KOPT-K1 (cell line): ENCODE measurements around the gene OCA2.

Experiments used
- H3K27ac ChIP-seq: fragments of 200-600 bp; sonication (generic); 2 replicates; pipeline ENCODE4 v1.5.1; 2016; ENCODE audit warnings: antibody characterized with exemption, mild to moderate bottlenecking, low read depth, low read length; ENCODE audit not compliant: poor library complexity, severe bottlenecking
- H3K36me3 ChIP-seq: fragments of 200-600 bp; sonication (generic); 2 replicates; pipeline ENCODE4 v1.5.1; 2017; ENCODE audit warnings: antibody characterized with exemption, mild to moderate bottlenecking, low read length, moderate library complexity; ENCODE audit not compliant: insufficient read depth
- H3K9me3 ChIP-seq: fragments of 200-600 bp; sonication (generic); 2 replicates; pipeline ENCODE4 v1.5.1; 2017; ENCODE audit warnings: antibody characterized with exemption, low read length, mild to moderate bottlenecking; ENCODE audit not compliant: insufficient read depth, poor library complexity, severe bottlenecking

OCA2 gene

DNA sequence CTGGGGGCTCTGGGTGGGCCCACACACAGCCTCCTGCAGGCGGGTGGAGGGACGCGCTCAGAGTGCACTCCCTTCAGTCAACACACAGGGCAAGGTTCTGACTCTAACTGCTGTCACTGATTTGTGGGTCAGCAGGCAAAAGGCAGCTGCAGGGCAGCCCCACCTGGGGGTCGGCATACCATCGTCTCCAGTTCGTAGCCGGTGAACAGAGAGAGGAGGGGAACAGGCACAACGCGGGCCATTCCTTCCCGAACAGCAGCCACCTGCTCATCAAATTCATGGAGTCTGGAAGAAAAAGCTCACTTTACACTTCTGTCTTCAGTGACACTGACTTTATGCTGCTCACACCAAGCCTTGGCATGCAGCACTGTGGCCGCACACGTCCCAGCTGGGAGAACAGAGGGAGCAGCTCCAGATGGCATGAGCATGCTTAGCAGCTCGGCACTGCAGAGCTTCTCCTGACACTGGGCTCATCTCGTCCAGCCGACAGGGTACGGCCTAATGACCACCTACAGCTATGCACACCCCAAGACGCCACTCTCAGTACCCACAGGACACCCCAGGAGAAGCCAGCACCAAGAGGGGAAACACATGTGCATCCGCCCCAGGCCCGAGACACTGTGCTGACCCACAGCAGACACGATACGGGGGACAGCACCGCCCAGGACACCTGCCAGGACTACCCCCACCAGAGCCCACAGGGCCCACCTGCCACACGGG is 14.4 kb upstream of the OCA2 start:
- peaks cover 60% of the 10 kb centered on the region for H3K36me3 ChIP-seq
- no peaks in the 10 kb centered on the region for H3K9me3 ChIP-seq
- no peak overlapping the region for H3K27ac ChIP-seq

DNA sequence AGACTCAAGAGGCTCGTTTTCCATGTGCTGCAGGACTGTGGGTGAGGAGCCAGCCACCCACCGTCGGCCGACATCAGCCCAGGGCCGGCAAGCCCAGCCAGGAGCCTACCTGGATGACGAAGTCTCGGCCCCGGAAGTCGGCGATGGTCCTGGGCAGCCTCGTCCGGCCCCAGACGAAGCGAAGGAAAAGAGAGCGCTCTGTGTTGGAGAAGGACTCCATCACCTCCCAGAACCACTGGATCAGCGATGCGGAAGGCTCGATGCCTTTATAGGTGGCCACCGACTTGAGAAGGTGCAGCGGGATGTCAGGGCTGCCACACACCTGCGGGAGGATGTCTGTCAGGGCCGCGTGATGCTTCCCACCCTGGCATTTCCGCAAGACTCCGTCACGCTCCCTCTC is 13.8 kb upstream of the OCA2 start:
- Histone ChIP-seq H3K9me3 (no peaks in the 10 kb centered on the region), H3K27ac (no peak overlapping the region), H3K36me3 (peaks cover 60% of the 10 kb centered on the region)

DNA sequence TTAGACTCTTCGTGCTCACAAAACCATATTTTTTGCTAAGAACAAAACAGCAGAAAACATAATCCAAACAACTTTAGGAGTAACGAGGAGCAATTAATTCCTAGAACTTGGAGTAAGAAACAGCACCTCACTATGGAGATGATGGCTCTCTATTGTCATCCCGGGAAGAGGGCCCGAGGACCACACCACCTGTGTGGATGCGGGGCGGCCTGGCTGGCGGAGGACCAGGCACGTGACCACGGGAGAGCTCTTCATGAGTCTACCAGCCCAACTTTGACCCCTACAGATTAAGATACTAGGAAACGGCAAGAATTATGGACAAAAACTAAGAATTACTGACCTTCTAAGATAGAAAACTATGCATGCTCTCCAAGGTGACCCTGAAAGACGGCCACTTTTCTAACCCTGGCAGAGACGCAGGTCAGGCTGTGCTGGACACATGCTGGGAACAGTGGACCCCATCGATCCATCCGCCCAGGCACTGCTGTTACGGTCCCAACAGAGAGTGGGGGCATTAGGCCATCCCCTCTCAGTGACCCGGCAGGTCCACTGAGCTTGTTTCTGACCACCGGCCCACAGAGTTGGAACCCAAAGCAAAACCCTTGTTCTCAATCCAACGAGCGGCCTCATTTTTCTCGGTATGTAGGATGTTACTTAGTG is 13.1 kb upstream of the OCA2 start:
- Histone ChIP-seq H3K27ac (no peak overlapping the region), H3K36me3 (peaks cover 59% of the 10 kb centered on the region), H3K9me3 (no peaks in the 10 kb centered on the region)

DNA sequence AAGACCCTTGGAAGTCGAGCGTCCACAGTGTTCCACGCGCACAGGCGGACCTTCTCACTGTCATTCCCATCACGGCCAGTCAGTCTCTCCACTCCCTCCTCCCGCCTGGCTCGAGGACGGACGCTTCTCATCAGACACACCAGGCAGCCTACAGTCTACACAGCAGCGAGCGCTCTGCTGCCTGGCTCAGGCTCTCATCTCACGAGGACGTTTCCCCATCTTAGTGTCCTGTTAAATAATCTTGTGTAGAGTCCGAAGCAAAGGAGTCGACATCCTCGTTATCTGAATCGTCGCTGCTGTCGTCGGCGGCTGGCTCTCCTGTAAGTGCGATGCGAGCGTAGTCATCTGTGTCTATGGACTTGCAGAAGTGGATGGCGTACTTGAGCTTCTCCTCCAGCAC is 12.4 kb upstream of the OCA2 start:
- Histone ChIP-seq H3K9me3 (no peaks in the 10 kb centered on the region), H3K27ac (no peak overlapping the region), H3K36me3 (peaks cover 52% of the 10 kb centered on the region)

DNA sequence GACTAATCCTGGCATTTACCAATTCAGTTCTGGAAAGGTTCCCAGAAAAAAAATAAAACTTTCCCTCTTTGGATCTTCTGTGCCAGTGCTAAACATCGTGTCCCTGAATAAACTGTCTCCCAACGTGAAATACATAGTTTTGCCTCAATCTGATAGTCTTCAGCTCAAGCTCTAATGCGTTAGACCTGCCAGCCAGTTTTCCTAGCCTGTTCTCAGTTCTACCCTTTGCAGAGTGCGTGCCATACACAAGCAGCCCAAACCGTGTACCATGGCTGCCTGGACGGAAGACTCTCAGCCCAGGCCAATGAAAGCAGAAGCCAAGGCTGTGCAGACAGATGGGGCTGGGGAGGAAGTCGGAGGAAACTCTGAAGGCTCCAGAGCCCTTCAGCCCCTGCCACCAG is 11.4 kb upstream of the OCA2 start:
- Histone ChIP-seq H3K36me3 (peaks cover 42% of the 10 kb centered on the region), H3K27ac (no peak overlapping the region), H3K9me3 (no peaks in the 10 kb centered on the region)

DNA sequence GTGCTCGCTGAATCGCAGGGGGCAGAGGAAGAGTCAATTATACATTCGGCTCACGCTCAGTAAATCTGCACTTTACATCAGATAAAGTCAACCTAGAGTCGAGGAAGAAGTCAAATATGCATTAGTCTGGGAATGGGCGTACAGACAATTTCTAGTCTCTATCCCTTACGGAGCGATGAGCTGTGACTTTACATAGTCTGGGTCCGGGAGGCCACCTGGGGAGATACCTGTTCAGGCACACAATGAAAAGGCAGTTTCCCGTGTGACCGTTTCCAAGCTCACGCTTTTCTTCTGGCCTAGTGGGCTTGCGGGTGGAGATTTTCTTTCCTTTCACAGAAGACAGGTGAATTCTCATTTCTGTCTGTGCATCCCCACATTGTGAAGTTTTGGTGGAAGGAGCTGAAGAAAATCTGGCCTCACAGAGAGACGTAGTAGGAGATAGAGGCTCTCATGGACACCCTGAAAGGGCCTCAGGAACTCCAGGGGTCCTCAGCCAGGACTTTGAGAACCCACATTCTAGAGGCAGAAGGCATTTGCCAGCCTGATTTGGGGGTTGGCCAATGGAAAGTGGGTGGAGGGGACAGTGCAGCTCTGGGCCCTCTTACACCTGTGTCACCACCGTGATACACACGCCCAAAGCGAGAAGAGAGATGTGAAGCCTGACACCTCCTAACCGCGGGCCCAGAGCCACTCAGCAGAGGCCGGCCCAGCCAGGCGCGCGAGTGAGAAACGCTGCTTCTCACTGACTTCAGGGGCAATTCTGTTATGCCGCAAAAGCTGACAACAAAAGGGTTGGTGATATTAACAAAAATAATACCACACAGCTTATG is 10.7 kb upstream of the OCA2 start:
- H3K9me3 ChIP-seq, result no peaks in the 10 kb centered on the region
- no peak overlapping the region for H3K27ac ChIP-seq
- peaks cover 36% of the 10 kb centered on the region for H3K36me3 ChIP-seq

DNA sequence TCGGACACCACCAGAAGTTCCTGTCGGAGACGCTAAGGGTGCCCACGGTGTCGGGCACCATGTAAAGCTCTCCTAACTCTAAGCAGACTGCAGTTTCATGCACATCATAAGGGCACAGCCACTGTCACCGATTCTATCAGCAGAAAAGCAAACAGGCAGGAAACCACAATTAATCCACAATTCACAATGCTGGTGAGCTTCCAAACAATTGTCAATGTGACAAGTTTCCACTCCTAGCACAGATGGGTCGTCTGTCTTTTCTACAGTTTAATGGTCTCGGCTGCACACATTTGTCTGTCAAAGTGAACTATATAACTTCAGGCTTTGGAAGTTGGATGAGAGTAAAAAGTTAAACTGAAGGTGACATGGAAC is 8.8 kb upstream of the OCA2 start:
- Histone ChIP-seq H3K36me3 (peaks cover 16% of the 10 kb centered on the region), H3K27ac (no peak overlapping the region), H3K9me3 (no peaks in the 10 kb centered on the region)

DNA sequence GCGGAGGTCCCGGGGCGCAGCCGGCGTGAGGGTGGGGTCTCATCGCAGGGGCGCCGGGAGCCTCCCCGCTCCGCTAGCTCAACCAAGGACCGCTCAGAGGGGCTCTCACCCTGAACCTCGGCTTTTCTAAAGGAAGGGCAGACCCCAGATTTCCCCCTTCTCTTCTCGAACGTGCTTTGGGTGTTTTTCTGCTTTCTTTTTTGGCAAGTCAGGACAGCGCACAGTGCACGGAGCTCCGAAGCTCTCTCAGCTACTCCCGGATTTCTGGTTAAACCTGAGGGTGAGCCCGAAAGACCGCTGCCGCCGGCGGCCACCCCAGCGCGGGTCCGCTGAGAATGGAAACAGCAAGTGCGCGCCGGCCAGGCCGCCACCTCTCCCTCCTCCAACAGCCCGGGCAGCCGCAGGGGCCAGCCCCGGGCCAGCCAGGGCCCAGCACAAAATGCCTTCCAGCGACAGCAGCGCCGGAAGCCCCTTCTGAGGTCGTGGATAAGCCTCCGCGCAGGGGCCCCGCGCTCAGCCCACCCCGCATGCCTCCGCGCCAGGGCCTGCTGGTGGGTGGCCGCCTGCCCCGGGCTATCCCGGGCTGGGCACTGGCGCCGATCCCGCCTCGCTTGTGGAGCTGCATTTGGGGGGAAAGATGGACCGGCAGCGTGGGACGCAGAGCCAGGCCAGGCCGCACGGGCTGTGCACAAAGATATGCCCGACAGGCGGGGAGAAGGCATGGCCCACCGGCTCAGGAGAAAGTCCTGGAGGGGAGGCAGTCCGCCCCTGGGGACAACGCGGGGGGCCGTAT is 8.2 kb upstream of the OCA2 start:
- H3K9me3 ChIP-seq, result no peaks in the 10 kb centered on the region
- H3K36me3 ChIP-seq, result peaks cover 11% of the 10 kb centered on the region
- no peak overlapping the region for H3K27ac ChIP-seq

DNA sequence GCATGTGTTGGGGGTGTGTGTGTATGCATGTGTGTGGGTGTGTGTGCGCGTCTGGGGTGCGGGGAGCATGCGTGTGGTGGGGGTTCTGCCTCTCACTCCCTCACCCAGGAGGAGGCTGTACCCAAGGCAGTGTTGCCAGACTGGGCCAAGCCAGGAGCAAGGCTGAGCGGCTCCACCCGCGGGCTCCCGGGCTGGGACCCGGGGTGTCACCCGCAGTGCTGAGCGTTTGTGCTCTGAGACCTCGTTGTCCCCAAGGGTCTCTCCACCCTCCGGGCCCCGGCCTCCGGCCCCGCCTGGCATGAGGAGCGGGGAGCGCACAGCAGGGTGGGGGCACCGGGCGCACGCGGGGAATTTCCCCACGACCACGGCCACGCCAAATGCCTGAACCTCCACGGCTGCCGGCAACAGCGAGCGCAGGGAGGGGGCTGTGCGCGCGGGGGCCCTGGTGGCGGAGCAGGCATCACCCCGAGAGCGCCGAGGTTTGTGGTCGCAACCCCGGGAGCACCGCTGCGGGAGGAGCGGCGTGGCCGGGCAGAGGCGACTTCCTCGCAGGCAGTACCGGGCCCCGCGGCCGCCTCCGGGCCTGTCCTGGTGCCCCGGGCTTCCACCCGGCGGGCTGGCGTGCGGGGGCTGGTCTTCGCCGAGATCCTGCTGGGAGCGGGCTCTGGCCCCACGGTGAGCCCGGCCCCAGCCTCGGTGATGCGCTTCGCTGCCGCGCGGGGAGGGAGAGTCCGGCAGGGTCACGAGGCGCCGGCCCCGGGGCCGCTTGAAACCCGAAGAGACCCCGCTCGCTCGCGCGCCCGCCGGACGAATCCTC is 7.4 kb upstream of the OCA2 start:
- Histone ChIP-seq H3K27ac (no peak overlapping the region), H3K36me3 (peaks cover 3% of the 10 kb centered on the region), H3K9me3 (no peaks in the 10 kb centered on the region)

DNA sequence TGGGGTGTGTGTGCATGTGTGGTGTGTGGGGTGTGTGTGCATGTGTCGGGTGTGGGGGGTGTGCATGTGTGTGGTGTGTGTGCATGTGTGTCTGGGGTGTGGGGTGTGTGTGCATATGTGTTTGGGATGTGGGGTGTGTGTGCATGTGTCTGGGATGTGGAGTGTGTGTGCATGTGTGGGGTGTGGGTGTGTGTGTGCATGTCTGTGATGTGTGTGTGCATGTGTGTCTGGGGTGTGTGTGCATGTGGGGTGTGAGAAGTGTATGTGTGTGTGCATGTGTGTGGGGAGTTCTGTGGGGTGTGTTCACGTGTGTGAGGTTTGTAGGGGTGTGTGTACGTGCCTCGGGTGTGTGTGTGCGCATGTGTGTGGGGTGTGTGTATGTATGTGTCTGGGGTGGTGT is 6.7 kb upstream of the OCA2 start:
- Histone ChIP-seq H3K36me3 (no peaks in the 10 kb centered on the region), H3K9me3 (no peaks in the 10 kb centered on the region), H3K27ac (no peak overlapping the region)

DNA sequence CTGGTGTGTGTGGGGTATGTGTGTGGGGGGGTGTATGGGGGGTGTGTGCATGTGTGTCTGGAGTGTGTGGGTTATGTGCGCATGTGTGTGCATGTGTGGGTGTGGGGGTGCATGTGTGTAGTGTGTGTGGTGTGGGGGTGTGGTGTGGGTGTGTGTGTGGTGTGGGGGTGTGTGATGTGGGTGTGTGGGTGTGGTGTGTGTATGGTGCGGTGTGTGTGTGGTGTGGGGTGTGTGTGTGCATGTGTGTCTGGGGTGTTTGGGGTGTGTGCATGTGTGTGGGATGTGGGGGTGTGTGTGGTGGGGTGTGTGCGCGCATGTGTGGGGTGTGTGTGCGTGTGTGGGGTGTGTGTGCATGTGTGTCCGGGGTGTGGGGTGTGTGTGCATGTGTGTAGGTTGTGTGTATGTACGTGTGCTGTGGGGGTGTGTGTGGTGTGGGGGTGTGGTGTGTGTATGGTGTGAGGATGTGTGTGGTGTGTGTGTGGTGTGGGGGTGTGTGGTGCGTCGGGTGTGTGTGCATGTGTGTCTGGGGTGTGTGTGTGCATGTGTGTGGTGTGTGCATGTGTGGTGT is 6.2 kb upstream of the OCA2 start:
- no peak overlapping the region for H3K27ac ChIP-seq
- H3K36me3 ChIP-seq, result no peaks in the 10 kb centered on the region
- H3K9me3 ChIP-seq, result no peaks in the 10 kb centered on the region

DNA sequence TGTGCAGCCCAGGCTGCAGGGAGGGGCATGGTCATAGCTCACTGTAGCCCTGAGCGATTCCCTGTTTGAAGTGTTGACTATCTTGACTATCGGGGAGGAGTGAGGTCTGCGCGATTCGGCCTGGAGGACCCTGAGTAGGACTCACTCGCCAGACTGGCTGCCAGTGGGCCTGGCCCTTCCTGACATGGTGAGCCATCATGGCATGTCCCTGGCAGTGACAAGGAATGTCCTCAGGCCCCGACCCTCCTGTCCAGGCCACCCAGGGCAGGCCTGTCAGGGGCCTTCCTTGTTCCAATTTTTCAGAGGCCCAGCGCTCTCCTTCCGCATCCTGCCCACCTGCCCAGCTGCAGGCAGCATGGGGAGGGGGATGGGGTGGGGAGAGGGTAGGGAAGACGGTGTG is 5.2 kb upstream of the OCA2 start:
- Histone ChIP-seq H3K36me3 (no peaks in the 10 kb centered on the region), H3K27ac (no peak overlapping the region)

DNA sequence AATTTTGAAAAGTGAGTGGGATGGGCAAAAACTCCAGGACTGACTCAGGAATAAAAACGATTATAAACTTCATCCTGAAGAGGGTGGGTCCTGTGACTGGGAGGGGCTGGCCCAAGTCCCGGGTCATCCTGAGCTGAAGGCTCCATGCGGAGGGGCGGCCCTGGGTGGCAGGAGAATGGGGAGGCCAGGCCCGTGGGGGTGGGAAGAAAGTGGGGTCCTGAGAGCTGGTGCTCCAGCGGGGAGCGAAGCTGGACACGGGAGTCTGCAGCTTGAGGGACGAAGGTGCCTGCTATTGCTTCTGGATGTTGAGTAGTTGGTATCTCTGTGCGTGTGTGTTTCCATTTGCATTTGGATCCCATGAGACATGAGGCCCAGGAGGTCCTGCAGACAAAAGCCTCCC is 4.7 kb upstream of the OCA2 start:
- H3K36me3 ChIP-seq, result no peaks in the 10 kb centered on the region
- H3K9me3 ChIP-seq, result no peaks in the 10 kb centered on the region
- no peak overlapping the region for H3K27ac ChIP-seq

More for the DNA sequence above, 5.2 kb upstream of the OCA2 start:
- no peaks in the 10 kb centered on the region for H3K9me3 ChIP-seq

DNA sequence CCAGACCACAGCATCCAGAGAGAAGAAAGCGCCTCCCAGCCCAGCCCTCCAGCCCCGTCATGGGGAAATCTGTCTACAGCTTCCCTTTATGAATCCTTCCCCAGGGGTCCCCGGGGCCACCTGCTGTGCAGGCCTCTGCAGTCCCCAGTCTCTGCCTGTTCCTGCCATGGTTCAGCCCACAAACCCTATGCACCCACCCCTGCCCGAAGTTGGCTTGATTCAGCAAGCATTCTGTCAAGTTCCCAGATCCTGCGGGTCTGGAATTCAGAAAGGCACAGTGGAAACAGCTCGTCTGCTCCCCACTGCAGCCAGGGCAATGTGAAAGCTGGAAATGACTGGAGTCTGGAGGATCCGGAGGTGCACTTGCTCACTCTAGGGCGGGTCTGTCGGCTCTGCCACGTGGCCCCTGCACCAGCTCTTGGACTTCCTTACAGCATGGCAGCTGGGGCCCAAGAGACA is 2.9 kb upstream of the OCA2 start:
- H3K36me3 ChIP-seq, result no peaks in the 10 kb centered on the region
- no peak overlapping the region for H3K27ac ChIP-seq
- H3K9me3 ChIP-seq, result no peaks in the 10 kb centered on the region
